Measurements from ENCODE around the gene MYL5. TPM values are rescaled to one million over a fixed set of nuclear protein-coding genes. Genes with fewer than 3 reads are reported as not detected.
"Not testable (repeated sequence)": the region's sequence is repeated elsewhere in the genome, so short reads cannot be mapped to it uniquely, and the experiment has no call there.

Gene MYL5
- total RNA-seq, 1 experiment from 2014 or later = 29.8 TPM

DNA sequence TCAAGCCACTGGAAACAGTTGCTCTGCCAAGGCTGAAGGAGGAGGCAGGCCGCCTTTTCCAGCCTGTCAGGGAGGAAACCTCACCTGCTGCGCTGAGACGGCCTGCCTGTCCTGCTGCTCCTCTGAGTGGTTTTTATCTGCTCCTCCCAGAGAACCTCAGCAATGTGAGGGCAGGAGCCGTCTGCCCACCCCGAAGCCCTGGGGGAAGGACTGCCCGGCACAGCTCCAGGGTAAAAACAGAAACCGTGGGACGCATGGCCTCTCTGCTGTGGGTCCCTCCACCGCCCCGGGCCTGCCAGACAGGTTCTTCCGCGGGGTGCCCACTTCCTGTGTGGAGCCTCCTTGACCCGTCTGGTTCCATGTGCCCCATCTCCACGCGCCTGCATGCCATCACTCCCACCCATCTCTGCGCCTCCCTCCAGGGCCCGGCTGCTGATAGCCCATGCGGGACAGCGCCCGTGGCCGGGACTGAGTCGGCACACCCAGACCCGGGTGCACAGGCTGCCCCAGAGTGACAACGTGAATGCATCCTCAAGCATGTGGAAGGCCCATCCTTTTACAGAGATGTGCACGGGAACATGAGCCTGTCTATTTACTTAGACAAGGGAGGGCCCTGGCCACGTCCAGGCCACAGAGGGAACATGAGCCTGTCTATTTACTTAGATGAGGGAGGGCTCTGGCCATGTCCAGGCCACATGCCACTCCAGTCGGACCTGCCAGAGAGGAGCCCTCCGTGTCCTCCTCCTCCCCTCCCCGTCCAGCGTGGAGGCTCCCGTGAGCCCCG lies 18.6 kb downstream of the MYL5 start:
- no peak overlapping the region for H2AFZ ChIP-seq
- DNase-seq = peak in 1 of 2 experiments; percentile 63
- H4K20me1 ChIP-seq (ENCODE audit: insufficient read depth) = no peaks in the 10 kb centered on the region
- ChIA-PET POLR2A (ENCODE audit: unreplicated experiment) (no interaction called here), CTCF (no interaction called here)
- H3K27me3 ChIP-seq (ENCODE audit: insufficient read depth, low read depth) = no peaks in the 10 kb centered on the region
- BruUV-seq (replicated peaks) = no TSS peak
- H3K79me2 ChIP-seq (ENCODE audit: low read depth) = no peaks in the 10 kb centered on the region
- peaks cover 6% of the 10 kb centered on the region for H3K4me1 ChIP-seq (replicated peaks; ENCODE audit: insufficient read depth)
- no peaks in the 10 kb centered on the region for H3K9me2 ChIP-seq (ENCODE audit: insufficient read depth)
- no peaks in the 10 kb centered on the region for H3K36me3 ChIP-seq (ENCODE audit: low read depth)
- no peak overlapping the region for H3K27ac ChIP-seq
- intact Hi-C loops (cut with micrococcal nuclease; ENCODE audit: unreplicated experiment) = no loop called here
- no peak overlapping the region for H3K4me2 ChIP-seq
- no peak overlapping the region for H3K4me3 ChIP-seq
- H3F3A ChIP-seq (ENCODE audit: insufficient read depth, low read depth) = peaks cover 11% of the 10 kb centered on the region; the same call in 1 of the 2 replicates
- TF ChIP-seq, protein P1, sequence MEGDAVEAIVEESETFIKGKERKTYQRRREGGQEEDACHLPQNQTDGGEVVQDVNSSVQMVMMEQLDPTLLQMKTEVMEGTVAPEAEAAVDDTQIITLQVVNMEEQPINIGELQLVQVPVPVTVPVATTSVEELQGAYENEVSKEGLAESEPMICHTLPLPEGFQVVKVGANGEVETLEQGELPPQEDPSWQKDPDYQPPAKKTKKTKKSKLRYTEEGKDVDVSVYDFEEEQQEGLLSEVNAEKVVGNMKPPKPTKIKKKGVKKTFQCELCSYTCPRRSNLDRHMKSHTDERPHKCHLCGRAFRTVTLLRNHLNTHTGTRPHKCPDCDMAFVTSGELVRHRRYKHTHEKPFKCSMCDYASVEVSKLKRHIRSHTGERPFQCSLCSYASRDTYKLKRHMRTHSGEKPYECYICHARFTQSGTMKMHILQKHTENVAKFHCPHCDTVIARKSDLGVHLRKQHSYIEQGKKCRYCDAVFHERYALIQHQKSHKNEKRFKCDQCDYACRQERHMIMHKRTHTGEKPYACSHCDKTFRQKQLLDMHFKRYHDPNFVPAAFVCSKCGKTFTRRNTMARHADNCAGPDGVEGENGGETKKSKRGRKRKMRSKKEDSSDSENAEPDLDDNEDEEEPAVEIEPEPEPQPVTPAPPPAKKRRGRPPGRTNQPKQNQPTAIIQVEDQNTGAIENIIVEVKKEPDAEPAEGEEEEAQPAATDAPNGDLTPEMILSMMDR (conservative IDR thresholded peaks at IDR 0.05) = no peak
- no peak for TF ChIP-seq EZH2 (IDR thresholded peaks at IDR 0.05; ENCODE audit: low read depth)
- no peaks in the 10 kb centered on the region for H3K9me3 ChIP-seq (ENCODE audit: insufficient read depth, low read depth)

DNA sequence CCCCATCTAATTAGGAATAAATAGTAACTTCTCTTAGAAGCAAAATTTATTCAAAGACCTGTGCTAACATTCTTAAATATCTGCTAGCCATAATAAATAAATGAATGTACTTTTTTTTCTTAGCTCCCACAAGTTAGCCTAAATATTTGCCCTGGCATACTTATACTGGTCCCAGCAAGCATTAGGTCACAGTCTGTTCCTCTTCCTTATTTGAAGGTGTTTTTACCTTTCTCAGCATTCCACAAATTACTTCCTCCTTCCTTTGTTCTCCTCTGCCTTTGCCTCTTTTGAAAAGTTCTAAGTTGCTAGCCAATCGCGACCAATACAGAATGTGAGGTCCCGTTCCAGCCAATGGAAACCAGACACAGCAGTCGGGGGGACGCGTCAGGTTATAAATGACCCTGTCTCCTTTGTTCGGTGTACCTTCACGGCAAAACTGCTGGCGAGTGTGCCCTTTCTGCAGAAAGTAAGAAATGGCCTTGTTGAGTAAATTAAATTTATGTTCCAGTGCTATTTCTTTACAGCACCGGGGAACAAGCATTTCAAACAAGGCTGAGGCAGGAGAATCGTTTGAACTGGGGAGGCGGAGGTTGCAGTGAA lies 20.1 kb downstream of the MYL5 start:
- DNase-seq; H4K20me1 ChIP-seq (ENCODE audit: insufficient read depth); H3K4me1 ChIP-seq (replicated peaks; ENCODE audit: insufficient read depth); H3K9me3 ChIP-seq (ENCODE audit: insufficient read depth, low read depth); H3F3A ChIP-seq (ENCODE audit: insufficient read depth, low read depth); H2AFZ ChIP-seq; CTCF ChIA-PET; BruUV-seq (replicated peaks); H3K27ac ChIP-seq; H3K9me2 ChIP-seq (ENCODE audit: insufficient read depth); H3K4me2 ChIP-seq; POLR2A ChIA-PET (ENCODE audit: unreplicated experiment); H3K79me2 ChIP-seq (ENCODE audit: low read depth); H3K36me3 ChIP-seq (ENCODE audit: low read depth); intact Hi-C loops (cut with micrococcal nuclease; ENCODE audit: unreplicated experiment); H3K27me3 ChIP-seq (ENCODE audit: insufficient read depth, low read depth); H3K4me3 ChIP-seq: not testable (repeated sequence)

DNA sequence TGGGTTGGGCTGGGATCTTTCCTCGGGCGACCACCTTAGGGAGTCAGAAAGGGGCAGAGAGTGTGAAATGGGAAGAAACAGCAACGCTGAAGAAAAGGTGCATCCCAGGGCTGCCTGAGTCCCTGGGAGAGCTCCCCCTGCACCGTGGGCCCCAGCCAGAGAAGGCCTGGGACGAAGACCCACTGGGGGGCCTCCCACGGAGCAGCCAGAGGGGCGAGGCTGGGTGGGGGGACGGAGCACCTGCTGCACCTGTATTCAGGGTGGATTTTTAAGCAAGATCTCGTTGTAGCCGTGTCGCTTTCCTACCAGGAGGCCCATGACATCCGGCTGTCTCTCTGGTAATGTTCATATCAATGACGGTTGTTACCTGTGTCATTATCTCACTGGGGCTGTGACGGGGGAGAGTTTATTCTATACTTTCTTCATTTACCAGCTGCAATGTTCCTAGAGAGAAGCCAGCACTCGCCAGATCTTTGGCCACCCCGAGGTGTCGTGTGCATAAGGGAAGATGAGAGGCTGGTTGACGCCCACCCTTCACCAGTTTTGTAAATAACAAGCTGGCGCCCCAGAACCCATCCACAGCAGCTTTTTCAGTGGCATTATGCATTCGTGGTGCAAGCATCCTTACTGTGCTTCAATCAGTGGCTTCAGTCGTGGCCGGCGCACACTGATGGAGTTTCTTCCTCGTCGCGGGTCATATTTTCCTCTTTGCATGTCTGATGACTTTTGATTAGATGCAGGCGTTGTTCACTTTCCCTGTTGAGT lies 25.7 kb downstream of the MYL5 start:
- Histone ChIP-seq H2AFZ (no peak overlapping the region), H3K79me2 (ENCODE audit: low read depth) (no peaks in the 10 kb centered on the region), H4K20me1 (ENCODE audit: insufficient read depth) (no peaks in the 10 kb centered on the region), H3K27ac (0 out of 2 replicates have a peak overlapping the region, but pooled peaks have one; percentile 27), H3K27me3 (ENCODE audit: insufficient read depth, low read depth) (no peaks in the 10 kb centered on the region), H3K4me3 (no peak overlapping the region), H3K9me2 (ENCODE audit: insufficient read depth) (no peaks in the 10 kb centered on the region), H3K36me3 (ENCODE audit: low read depth) (no peaks in the 10 kb centered on the region), H3K4me2 (peak overlapping the region; percentile 45), H3K9me3 (ENCODE audit: insufficient read depth, low read depth) (no peaks in the 10 kb centered on the region), H3K4me1 (replicated peaks; ENCODE audit: insufficient read depth) (no peaks in the 10 kb centered on the region), H3F3A (ENCODE audit: insufficient read depth, low read depth) (no peaks in the 10 kb centered on the region; the same call in 1 of the 2 replicates)
- intact Hi-C loops (cut with micrococcal nuclease; ENCODE audit: unreplicated experiment) = no loop called here
- ChIA-PET CTCF (no interaction called here), POLR2A (ENCODE audit: unreplicated experiment) (no interaction called here)
- no TSS peak for BruUV-seq (replicated peaks)
- DNase-seq = no peak
- TF ChIP-seq, protein P1 (conservative IDR thresholded peaks at IDR 0.05) = no peak
- TF ChIP-seq EZH2 (IDR thresholded peaks at IDR 0.05; ENCODE audit: low read depth) = no peak

Measured in PC-9 (cell line).